H1 (cell line): Measurements from ENCODE around the gene HLA-F. TPM values are rescaled to one million over a fixed set of nuclear protein-coding genes. Genes with fewer than 3 reads are reported as not detected.

Experiments used
- ATF2 ChIP-seq: IDR thresholded peaks from 2 replicates; pipeline ENCODE4 v1.6.1; 2012; ENCODE audit warnings: low read length, inconsistent platforms
- HDAC2 ChIP-seq, 2 experiments: fragments of 300-600 bp in 1 of 2; sonication (generic) in 1 of 2; IDR thresholded peaks; 2 replicates each; pipeline ENCODE4 v1.6.1; 2011 to 2012; ENCODE audit warnings: low read depth in 2 of 2, low read length in 2 of 2, mild to moderate bottlenecking in 2 of 2, moderate library complexity in 2 of 2, borderline replicate concordance in 1 of 2, inconsistent platforms in 1 of 2
- polyA plus RNA-seq, 7 experiments: library from polyadenylated mRNA; depleted of rRNA in 3 of 7; stranded (reverse) in 5 of 7; unstranded in 2 of 7; fragments of >200 nt in 5 of 7; fragments of 200-250 nt in 2 of 7; gene quantifications; 1 replicate in 5 of 7; 2 replicates in 1 of 7; 4 replicates in 1 of 7; pipeline versions ENCODE4 v1.2.1 to v1.2.3, GENCODE V29; 2011 to 2013; ENCODE audit warnings: missing spikeins in 2 of 7, mixed read lengths in 2 of 7
- total RNA-seq: library from RNA; stranded (reverse); fragmentation: NEBNext Ultra II Directional; extraction: Animal tissue kit (Norgen Biotek cat#: 25700); gene quantifications from 2 replicates; pipeline ENCODE4 v1.2.1, GENCODE V29; 2021

HLA-F gene
- total and polyA plus RNA-seq, 2 of the 8 experiments (the other 6 are each of a cell fraction or from before 2014, with no cell fraction given) = 9.6 to 11.7 TPM

- TF ChIP-seq ATF2 (no peak), HDAC2 (IDR thresholded peaks at IDR 0.05; ENCODE audit: borderline replicate concordance in 1 of 2, low read depth in 2 of 2, low read length in 2 of 2) (no peak)
Measured at GRCh38 chr6:29737707-29738630, 14.7 kb downstream of the HLA-F start (continued).
